ENCODE results near the gene ATG101. TPM values are rescaled to one million over a fixed set of nuclear protein-coding genes. Genes with fewer than 3 reads are reported as not detected.
A peak's percentile ranks its signal among the peaks of the same experiment; 100 is the strongest.

Gene ATG101
- total and polyA plus RNA-seq, 9 of the 15 experiments (the other 6 are each of a cell fraction or from before 2014, with no cell fraction given), result 2.9 to 52.4 (median 29.7) TPM

DNA sequence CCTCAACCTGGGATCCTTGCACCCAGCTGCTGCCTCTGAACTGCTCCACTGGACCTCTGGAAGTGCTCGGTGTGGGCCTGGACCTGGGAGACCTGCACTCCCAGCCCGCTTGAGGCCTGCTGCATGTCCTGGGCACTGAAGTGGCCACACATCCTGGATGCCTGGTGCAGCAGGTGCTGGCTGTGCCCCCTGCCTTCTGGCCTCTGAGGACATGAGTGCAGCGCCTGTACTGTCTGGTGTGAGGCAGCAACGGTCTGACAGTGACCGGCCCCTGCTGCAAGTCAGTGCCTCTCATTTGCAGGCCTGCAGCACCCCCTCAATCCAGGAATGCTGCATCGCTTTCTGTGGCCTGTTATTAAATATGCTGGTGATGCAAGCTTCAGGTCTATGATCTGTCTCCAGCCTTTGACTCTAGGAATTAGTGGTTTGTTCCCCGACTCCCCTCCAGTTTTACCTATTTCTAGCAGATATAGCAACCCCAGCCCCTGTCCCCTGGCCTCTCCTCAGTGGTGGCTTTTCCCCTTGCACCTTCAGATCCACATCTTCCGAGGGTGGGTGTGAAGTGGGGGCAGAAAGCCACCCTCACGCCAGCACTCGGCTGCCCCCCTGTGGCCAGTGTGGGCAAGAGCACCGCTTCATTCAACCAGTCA is 13.3 kb downstream of the ATG101 start:
- intact Hi-C loops (cut with micrococcal nuclease), result loop anchor here (1.0 to 5.0 kb wide), 2 partner anchors 39 to 58 kb away; no protein-coding TSS in a partner anchor
- no peak overlapping the region for H3K27ac ChIP-seq (ENCODE audit: extremely low read depth, low read depth, low read length)
- no peaks in the 10 kb centered on the region for H3K9me3 ChIP-seq (replicated peaks; ENCODE audit: control insufficient read depth, insufficient read depth, low read depth, low read length)
- no peaks in the 10 kb centered on the region for H3K9me1 ChIP-seq (ENCODE audit: control insufficient read depth, insufficient read depth, low read length)
- WGBS (ENCODE audit: insufficient coverage, low coverage, missing lambda C conversion rate), result 13% methylated on average over 8 of the region's 11 CpGs
- in situ Hi-C loops (cut with MboI), result loop anchor here (5.0 kb wide), 1 partner anchor 56 kb away; no protein-coding TSS in a partner anchor
- H2AFZ ChIP-seq (ENCODE audit: low read depth, low read length), result no peak overlapping the region
- no peaks in the 10 kb centered on the region for H3K79me2 ChIP-seq (ENCODE audit: control insufficient read depth, insufficient read depth, low read length)
- BruUV-seq (replicated peaks), result no TSS peak
- FAIRE-seq (peak; percentile 86), DNase-seq (ENCODE audit: extremely low read depth in 1 of 4, low spot score in 3 of 4) (peak; percentile 76 to 87 (median 86)), ATAC-seq (peak; percentile 89)
- peaks cover 28 to 37% of the 10 kb centered on the region in 2 experiments; a peak in 4 of 5 replicates for H3K27me3 ChIP-seq (ENCODE audit: control insufficient read depth in 2 of 2, insufficient read depth in 2 of 2, low read length in 2 of 2)
- H3K4me2 ChIP-seq (ENCODE audit: insufficient read depth, low read length), result no peak overlapping the region
- H3K4me3 ChIP-seq, result no peak overlapping the region
- peak overlapping the region in 1 of 2 experiments; percentile 14; a peak in 2 of 4 replicates for H3K9ac ChIP-seq (ENCODE audit: insufficient read depth in 1 of 2, low read depth in 2 of 2, low read length in 2 of 2)
- ChIA-PET CTCF (ENCODE audit: low intra/inter-chr PET ratio) (interaction anchor here (0.6 to 8.1 kb wide), 8 partner anchors 17 to 90 kb away, joined by 3 to 242 read pairs (median 4); partner anchors contain the start of gene NR4A1), POLR2A (interaction anchor here (0.6 to 1.2 kb wide), 6 partner anchors 8 to 79 kb away, joined by 3 to 6 read pairs (median 3); no protein-coding TSS in a partner anchor)
- H4K20me1 ChIP-seq (replicated peaks; ENCODE audit: control insufficient read depth, insufficient read depth, low read length), result peaks cover 17% of the 10 kb centered on the region; the same call in 1 of the 2 replicates
- H3K4me1 ChIP-seq (replicated peaks in 1 of 2; ENCODE audit: control insufficient read depth in 2 of 2, insufficient read depth in 2 of 2, low read length in 2 of 2), result peaks cover 0 to 10% of the 10 kb centered on the region in 2 experiments; a peak in 1 of 5 replicates
- peaks cover 9% of the 10 kb centered on the region; the same call in 2 of the 3 replicates for H3K36me3 ChIP-seq (ENCODE audit: control insufficient read depth, insufficient read depth, low read length)
- TF ChIP-seq ZFP36 (IDR thresholded peaks at IDR 0.05; ENCODE audit: low read depth, low read length, partially characterized antibody), result no peak
- TF ChIP-seq, protein P1, sequence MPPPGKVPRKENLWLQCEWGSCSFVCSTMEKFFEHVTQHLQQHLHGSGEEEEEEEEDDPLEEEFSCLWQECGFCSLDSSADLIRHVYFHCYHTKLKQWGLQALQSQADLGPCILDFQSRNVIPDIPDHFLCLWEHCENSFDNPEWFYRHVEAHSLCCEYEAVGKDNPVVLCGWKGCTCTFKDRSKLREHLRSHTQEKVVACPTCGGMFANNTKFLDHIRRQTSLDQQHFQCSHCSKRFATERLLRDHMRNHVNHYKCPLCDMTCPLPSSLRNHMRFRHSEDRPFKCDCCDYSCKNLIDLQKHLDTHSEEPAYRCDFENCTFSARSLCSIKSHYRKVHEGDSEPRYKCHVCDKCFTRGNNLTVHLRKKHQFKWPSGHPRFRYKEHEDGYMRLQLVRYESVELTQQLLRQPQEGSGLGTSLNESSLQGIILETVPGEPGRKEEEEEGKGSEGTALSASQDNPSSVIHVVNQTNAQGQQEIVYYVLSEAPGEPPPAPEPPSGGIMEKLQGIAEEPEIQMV (tag; conservative IDR thresholded peaks at IDR 0.05; ENCODE audit: low read depth), result no peak
- TF ChIP-seq ZNF780A (CRISPR knock-in tag; IDR thresholded peaks at IDR 0.05), result no peak
- TF ChIP-seq, protein P2, sequence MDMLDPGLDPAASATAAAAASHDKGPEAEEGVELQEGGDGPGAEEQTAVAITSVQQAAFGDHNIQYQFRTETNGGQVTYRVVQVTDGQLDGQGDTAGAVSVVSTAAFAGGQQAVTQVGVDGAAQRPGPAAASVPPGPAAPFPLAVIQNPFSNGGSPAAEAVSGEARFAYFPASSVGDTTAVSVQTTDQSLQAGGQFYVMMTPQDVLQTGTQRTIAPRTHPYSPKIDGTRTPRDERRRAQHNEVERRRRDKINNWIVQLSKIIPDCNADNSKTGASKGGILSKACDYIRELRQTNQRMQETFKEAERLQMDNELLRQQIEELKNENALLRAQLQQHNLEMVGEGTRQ (CRISPR knock-in tag; IDR thresholded peaks at IDR 0.05), result no peak
- no peak for TF ChIP-seq ZNF217 (CRISPR knock-in tag; IDR thresholded peaks at IDR 0.05)
- peak; percentile 85; the same call in 1 of the 2 replicates for TF ChIP-seq ARID2 (IDR thresholded peaks at IDR 0.05)
- 0 out of 2 replicates have a peak, but pooled peaks have one; percentile 24 for TF ChIP-seq XRCC5 (IDR thresholded peaks at IDR 0.05; ENCODE audit: low read depth, low read length)
- TF ChIP-seq YBX1 (IDR thresholded peaks at IDR 0.05), result no peak
- TF ChIP-seq MAZ (CRISPR knock-in tag; conservative IDR thresholded peaks at IDR 0.05 in 1 of 2, IDR thresholded peaks at IDR 0.05 in 1 of 2), result peak; percentile 63 to 84
- TF ChIP-seq CEBPG (CRISPR knock-in tag; IDR thresholded peaks at IDR 0.05), result peak; percentile 46
- peak in 1 of 2 experiments; percentile 55; a peak in 1 of 4 replicates for TF ChIP-seq CEBPG (tag; conservative IDR thresholded peaks at IDR 0.05 in 1 of 2, IDR thresholded peaks at IDR 0.05 in 1 of 2)
- TF ChIP-seq ZSCAN29 (IDR thresholded peaks at IDR 0.05), result no peak
- TF ChIP-seq BCL6 (CRISPR knock-in tag; IDR thresholded peaks at IDR 0.05), result no peak
- TF ChIP-seq, protein P3, sequence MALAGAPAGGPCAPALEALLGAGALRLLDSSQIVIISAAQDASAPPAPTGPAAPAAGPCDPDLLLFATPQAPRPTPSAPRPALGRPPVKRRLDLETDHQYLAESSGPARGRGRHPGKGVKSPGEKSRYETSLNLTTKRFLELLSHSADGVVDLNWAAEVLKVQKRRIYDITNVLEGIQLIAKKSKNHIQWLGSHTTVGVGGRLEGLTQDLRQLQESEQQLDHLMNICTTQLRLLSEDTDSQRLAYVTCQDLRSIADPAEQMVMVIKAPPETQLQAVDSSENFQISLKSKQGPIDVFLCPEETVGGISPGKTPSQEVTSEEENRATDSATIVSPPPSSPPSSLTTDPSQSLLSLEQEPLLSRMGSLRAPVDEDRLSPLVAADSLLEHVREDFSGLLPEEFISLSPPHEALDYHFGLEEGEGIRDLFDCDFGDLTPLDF (CRISPR knock-in tag; IDR thresholded peaks at IDR 0.05), result no peak
- no peak for TF ChIP-seq NR3C1 (CRISPR knock-in tag; IDR thresholded peaks at IDR 0.05)
- no peak for TF ChIP-seq SIN3A (IDR thresholded peaks at IDR 0.05; ENCODE audit: borderline replicate concordance in 2 of 2, control insufficient read depth in 1 of 2, low read depth in 2 of 2, low read length in 2 of 2)
- TF ChIP-seq, protein P4, sequence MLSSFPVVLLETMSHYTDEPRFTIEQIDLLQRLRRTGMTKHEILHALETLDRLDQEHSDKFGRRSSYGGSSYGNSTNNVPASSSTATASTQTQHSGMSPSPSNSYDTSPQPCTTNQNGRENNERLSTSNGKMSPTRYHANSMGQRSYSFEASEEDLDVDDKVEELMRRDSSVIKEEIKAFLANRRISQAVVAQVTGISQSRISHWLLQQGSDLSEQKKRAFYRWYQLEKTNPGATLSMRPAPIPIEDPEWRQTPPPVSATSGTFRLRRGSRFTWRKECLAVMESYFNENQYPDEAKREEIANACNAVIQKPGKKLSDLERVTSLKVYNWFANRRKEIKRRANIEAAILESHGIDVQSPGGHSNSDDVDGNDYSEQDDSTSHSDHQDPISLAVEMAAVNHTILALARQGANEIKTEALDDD (IDR thresholded peaks at IDR 0.05), result no peak

Data from K562 (cell line).